IPS DF 19.7 (cell line): ENCODE data around the gene IGF2.

Experiments used
- DNase-seq: peaks from one replicate; pipeline ENCODE4 v3.0.0-alpha.2; 2013; ENCODE audit warnings: low read depth, low spot score

The IGF2 gene

GRCh38 chr11:2169626-2170570 is 30.7 kb upstream of the IGF2 start:
- no peak for DNase-seq

DNA sequence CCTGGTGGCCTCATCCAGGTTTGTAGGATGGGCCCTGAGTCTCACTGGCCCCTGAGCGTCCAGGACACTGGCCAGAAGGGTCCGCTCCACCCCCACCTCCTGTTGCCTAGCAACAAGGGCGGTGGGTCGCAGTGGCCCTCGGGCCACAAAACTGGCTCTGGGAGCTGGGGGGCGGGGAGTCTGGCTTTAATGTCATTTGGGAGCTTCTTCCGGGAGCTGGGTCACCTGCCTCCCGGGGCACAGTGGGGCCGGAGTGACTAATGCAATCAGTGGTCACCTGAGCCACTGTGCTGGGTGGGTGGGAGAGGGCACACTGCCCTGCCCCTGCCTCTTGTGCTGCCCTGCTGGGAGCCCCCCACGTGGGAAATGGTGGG is 29.8 kb upstream of the IGF2 start:
- no peak for DNase-seq

DNA sequence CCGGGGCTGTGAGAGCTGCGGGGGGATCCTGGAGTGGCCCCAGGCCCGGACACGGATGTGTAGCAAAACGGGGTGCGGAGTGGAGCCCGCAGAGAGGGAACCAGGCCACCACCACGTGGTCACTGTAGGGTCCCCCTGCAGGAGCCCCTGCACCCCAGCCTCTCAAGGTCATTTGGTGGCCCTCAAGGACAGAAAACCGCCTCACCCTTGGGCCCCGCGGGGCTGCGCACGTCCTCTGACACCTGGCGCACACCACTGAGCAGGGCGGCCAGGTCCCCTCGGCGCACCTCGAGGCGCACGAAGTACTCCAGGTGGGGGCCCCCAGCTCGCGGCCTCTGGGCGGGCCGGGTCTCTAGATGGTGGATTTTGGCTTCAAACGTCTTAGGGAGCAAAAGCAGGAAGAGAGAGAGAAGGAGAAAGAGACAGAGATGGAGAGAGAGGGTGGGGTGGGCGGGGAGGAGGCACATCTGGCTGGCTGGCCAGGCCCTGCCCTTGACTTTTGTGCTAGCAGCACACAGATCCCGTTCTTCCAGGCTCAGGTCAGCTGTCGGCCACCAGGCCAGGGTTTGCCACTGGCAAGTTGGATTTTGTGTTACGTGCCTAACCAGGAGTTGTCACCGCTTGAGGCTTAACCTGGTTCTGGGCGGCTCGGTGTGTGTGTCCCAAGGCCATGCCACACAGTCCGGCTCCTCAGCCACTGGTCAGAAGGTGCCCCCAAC is 29.3 kb upstream of the IGF2 start:
- no peak for DNase-seq

GRCh38 chr11:2167141-2168045 is 28.2 kb upstream of the IGF2 start:
- no peak for DNase-seq

GRCh38 chr11:2166091-2166851 is 27.1 kb upstream of the IGF2 start:
- no peak for DNase-seq

GRCh38 chr11:2165571-2165970 is 26.4 kb upstream of the IGF2 start:
- no peak for DNase-seq

DNA sequence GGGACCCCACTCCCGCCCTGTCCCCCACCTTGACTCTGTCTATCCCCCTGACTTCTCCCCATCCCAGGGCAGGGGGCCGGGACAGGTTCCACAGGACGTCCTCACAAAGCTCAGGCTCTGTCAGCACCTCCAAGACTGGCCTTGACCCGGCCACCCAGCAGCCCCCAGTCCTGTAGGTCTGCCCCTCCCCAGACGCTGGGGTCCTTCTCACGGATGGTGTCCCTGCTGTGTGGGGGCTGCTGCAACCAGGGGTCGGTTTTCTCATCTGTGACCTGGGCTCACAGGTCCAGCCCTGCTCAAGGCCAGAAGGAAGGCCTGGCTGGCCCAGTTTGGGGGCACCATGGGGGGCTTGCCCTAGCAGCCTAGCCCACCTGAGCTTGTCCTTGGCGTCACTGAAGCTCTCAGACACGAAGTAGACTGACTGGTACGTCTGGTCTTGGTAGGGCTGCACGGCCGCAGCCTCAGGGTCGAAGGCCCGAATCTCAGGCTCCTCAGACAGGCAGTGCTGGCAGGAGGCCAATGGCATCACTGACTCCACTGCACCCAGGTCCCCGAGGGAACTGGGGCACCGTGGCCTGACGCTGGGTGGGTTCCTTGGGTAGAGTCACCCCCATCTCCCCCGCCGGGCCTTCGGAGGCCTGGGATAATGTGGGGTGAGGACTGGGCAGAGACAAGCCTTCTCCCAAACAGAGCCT is 25.8 kb upstream of the IGF2 start:
- no peak for DNase-seq

DNA sequence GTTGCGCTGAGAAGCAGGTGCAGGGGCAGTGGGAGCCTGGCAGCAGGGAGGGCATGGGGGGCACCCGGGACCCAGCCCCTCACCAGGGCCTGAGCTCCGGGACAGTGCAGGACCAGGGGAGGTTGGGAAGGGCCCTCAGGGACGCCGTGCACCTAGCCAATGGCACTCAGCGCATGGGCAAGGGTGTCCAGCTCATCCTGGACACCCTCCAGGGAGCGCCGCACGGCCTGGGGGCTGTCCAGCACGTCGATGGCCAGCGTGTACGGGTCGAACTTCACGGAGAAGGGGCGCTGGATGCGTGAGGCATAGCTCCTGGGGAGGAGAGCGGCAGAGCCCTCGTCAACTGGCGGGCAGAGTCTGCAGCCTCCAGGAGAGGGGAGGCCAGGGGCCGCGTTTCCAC is 24.9 kb upstream of the IGF2 start:
- DNase-seq, result no peak

GRCh38 chr11:2163428-2163978 is 24.3 kb upstream of the IGF2 start:
- no peak for DNase-seq

DNA sequence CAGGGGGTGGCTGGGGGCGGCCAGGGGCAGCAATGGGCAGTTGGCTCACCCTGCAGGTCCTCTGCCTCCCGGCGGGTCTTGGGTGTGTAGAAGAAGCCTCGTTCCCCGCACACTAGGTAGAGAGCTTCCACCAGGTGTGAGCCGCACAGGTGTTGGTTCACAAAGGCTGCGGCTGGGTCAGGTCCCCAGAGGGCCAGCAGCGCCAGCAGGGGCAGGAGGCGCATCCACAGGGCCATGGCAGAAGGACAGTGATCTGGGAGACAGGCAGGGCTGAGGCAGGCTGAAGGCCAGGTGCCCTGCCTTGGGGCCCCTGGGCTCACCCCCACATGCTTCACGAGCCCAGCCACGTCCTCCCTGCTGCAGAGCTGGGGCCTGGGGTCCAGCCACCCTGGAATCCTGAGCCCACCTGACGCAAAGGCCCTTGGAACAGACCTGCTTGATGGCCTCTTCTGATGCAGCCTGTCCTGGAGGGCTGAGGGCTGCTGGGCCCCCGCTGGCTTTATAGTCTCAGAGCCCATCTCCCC is 21.6 kb upstream of the IGF2 start, which contains the start of gene INS:
Gene INS (minus strand): TSS at position 474 of the 524 bp plus-strand sequence. CDS start 238 bp downstream, at position 236.
- DNase-seq, result no peak

- no peak for DNase-seq
Observed at GRCh38 chr11:2159536-2160413, 20.6 kb upstream of the IGF2 start.

GRCh38 chr11:2158966-2159365 is 19.8 kb upstream of the IGF2 start:
- no peak for DNase-seq

DNA sequence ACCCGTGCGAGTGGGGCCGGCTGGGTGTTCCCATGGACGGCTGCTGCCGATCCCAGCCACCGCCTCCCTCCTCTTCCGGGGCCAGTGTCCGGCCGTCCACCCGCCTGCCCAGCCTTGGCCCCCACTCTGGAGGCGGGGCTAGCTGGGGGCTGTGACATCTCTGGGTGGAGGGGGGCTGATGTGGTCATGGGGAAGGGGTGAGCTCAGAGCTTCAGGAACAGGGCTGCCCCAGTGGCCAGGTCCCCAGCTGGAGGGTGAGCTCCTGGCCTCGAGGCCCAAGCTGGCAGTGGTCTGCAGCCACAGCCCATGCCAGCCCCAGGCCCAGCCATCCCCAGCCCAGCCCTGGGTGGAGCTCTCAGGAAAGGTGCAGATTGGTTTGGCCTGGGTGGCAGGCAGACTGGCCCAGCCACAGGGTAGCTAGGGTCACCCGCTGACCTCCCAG is 19.1 kb upstream of the IGF2 start:
- DNase-seq, result no peak

DNA sequence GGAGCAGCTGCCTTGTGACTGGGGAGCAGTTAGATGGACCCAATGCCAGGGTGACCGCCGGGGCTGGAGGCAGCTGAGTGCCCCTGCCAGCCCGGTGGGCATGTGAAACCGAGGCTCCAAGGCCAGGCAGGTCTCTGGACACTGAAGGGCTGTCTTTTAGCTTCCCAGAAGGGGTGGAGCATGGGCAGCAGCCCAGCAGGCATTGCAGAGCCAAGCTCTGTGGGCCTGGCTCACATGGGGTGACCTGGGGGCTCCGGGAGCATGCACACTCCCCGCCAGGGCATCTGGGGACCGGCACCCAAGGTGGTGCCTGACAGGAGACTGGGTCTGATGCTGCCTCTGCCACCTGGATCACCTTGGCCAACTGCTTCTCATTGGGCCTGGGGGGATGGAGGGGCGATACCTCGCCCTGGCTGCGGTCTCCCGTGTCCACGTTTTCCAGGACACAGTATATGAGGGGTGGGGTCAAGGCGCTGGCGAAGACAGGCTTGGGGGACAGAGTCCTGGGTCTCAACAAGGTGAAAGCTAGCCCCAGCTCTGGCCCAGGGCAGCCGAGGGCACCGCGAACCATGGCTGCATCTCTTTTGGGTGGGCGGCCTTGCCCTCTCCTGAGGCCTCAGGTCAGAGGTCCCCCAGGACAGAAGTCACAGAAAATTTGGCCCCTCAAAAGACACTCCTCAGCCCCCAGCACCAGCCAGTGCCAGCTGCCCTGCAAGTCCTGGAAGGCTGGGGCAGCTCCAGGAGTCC is 18.3 kb upstream of the IGF2 start:
- DNase-seq, result no peak

DNA sequence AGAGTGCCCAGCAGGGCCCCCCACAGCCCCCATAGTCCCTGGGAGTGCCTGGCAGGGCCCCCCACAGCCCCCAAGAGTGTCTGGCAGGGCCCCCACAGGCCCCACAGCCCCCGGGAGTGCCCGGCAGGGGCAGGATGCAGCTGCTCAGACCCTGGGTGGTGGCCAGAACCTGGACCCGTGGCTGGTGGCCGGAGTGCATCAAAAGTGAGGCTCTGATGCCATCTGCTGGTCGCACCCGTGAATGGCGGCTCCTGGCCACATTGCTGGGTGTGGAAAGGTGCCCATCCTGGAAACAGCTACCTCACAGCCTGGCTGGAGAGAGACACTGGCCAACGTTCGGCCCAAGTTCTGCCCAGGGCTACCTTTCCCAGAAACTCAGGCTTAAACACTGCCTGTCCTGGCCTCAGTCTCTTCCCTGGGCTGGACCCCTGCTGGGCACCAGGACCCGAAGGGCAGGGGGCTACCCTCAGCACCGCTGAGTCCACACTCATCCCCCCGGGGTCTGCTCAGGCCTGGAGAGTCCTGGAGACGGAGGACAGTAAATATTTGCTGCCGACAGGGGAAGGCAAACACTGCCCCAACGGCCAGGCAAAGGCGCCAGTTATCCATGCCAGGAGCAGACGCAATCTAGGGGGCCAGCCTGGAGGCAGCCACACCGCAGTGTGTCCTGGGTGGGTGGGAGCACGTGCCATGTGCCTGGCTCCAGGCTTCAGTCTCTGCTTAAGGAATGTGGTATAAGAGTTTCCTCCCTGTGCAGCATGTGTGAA is 17.4 kb upstream of the IGF2 start:
- DNase-seq, result no peak

- DNase-seq, result no peak
Observed at GRCh38 chr11:2155511-2155910, 16.3 kb upstream of the IGF2 start.

GRCh38 chr11:2154889-2155288 is 15.7 kb upstream of the IGF2 start:
- no peak for DNase-seq
